GM12864 (cell line): ENCODE results near the gene PTPRG.

Experiments used
- DNase-seq: peaks from one replicate; pipeline ENCODE4 v3.0.0-alpha.2; 2011; ENCODE audit warnings: low read depth
- H3K4me3 ChIP-seq: 2 replicates; pipeline ENCODE4 v1.5.1; 2011; ENCODE audit warnings: mild to moderate bottlenecking, low read depth, low read length, control low read depth
- TF ChIP-seq, protein P1 (sequence below): IDR thresholded peaks from 2 replicates; pipeline ENCODE4 v1.5.1; 2011; ENCODE audit warnings: low read depth, mild to moderate bottlenecking, moderate library complexity, low read length, control low read depth, inconsistent platforms; ENCODE audit errors: missing control alignments

The PTPRG gene

GRCh38 chr3:61828184-61828874 is 267.0 kb downstream of the PTPRG start:
- H3K4me3 ChIP-seq: no peak overlapping the region
- no peak for DNase-seq
- TF ChIP-seq, protein P1, sequence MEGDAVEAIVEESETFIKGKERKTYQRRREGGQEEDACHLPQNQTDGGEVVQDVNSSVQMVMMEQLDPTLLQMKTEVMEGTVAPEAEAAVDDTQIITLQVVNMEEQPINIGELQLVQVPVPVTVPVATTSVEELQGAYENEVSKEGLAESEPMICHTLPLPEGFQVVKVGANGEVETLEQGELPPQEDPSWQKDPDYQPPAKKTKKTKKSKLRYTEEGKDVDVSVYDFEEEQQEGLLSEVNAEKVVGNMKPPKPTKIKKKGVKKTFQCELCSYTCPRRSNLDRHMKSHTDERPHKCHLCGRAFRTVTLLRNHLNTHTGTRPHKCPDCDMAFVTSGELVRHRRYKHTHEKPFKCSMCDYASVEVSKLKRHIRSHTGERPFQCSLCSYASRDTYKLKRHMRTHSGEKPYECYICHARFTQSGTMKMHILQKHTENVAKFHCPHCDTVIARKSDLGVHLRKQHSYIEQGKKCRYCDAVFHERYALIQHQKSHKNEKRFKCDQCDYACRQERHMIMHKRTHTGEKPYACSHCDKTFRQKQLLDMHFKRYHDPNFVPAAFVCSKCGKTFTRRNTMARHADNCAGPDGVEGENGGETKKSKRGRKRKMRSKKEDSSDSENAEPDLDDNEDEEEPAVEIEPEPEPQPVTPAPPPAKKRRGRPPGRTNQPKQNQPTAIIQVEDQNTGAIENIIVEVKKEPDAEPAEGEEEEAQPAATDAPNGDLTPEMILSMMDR: no peak

DNA sequence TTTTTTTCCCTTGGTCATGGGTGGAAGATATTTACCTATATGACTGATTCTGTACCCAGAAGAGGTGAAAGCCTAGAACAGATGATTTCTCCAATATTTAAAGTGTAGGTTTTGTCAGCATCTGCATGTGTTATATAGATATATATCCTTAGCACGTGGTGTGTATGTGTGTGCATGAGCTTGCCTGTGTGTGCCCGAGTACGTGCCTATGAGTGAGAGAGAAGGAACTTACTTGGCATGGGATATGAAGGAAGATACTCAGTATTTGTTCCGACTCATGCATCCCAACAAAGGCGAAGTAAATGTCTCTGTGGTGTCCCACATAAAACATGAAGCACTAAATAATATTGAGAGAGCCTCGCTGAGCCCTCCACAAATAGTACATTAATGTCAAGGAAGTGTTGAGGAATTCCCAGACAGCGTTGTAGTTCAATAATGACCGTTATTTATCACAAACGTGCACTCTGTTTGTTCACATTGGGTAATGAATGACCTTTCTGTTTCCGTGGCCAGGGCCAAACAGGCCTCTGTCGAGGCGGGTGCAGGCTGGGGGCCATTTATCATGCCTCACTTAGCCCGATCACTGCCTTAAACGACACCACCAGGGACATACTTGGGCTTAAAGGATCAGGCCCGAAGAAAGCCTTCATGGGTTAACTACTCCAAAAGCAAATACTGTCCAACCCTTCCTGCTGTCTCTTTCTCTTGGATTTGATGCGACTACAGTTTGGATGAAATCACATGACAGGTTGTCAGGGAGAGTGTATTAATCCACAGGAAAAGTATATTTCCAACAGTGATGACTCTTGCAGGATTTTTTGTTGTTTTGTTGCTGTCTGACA is 267.7 kb downstream of the PTPRG start:
- no peak overlapping the region for H3K4me3 ChIP-seq
- TF ChIP-seq, protein P1: no peak
- no peak for DNase-seq

DNA sequence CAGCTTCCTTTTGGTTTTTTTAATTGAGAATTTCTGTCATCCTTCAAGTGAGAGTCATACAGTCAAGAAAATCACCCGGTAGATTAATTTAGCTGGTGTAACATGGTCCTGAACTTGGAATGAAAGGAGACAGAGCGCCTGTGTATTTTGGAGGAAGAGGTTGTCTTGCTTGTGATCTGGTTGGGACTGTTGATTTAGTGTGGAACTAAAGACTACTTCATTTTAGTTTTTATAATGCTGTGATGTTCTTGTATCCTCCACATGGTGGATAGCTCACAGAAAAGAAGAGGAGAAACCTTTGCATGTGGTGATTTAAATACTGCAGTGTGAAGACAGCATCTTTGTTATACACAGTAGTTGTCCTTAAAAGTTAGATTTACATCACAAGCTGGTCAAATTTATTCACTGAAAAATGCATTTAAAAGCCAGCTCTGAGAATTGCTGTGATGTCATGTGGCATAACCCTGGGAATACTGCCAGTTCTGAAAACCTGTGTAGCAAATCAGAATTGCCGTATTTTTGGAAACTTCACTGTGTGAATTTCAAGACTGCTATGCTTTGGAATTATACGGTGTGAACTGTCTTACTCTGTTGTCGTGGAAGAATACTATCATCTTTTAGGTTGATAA is 268.5 kb downstream of the PTPRG start:
- TF ChIP-seq, protein P1: no peak
- no peak for DNase-seq
- no peak overlapping the region for H3K4me3 ChIP-seq

DNA sequence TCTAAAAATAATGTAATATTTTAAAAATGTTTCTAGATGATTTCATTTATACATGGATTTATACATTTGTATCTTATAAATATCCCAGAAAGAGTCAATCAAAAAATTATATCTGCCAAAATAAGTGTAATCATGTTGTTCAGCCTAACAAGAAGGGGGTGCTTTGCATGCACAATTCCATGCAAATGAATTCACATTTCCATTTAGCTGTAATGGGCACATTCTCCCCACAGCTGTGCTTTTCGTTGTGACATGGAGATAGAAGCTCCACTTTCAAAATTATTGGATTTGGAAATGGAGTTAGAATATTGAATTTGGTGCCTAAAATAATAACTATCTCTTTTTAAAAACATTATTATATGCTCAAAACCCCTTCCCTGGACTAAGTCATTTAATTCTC is 270.6 kb downstream of the PTPRG start:
- no peak overlapping the region for H3K4me3 ChIP-seq
- DNase-seq: no peak
- TF ChIP-seq, protein P1: no peak

DNA sequence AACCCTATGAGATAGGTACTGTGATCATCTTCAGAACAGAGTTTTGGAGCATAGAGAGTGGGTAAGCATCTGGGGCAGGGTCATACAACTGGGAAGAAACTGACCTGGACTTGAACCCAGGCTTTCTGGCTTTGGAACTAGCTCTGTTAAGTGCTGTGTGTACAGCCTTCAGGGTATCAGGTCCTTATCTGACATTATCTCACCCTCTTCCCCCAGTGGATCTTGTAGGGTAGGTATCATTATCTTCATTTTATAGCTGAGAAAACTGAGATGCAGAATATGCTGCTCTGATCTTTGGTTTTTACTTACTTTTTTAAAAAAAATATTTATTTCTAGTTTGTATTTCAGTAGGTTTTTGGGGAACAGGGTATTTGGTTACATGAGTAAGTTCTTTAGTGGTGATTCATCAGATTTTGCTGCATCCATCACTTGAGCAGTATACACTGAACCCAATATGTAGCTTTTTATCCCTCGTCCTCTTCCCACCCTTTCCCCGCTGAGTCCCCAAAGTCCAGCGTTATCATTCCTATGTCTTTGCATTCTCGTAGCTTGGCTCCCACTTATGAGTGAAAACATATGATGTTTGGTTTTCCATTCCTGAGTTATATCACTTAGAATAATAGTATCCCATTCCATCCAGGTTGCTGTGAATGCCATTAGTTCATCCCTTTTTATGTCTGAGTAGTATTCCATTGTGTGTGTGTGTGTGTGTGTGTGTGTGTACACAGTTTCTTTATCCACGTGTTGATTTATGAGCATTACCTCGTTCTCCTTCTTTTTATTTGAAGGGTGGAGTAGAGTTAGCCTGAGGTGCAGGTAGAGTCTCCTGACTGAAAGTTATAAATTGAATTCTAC is 271.2 kb downstream of the PTPRG start:
- no peak overlapping the region for H3K4me3 ChIP-seq
- no peak for DNase-seq

DNA sequence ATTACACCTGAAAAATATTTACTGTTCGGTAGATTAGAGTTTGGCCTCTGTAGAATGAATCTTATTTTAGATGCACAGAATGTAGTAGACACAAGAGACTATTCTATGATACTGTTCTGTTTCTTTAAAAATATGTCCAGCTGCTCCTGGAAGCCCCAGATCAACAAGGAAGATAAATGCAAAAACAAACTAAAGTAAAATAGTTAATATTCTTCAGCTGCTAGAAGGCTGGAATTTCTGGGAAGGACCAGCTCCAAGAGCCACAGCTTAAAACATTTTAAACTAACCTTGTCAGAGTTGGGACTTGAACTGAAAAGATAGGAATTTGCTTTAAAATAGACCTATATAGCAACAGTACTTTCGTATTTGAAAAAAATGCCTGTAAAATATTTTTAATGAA is 277.9 kb downstream of the PTPRG start:
- no peak overlapping the region for H3K4me3 ChIP-seq
- TF ChIP-seq, protein P1: no peak
- no peak for DNase-seq

More for the DNA sequence above, 271.2 kb downstream of the PTPRG start:
- TF ChIP-seq, protein P1: no peak
